ENCODE results near the gene SCNN1G.
"Not testable (repeated sequence)": the region's sequence is repeated elsewhere in the genome, so short reads cannot be mapped to it uniquely, and the experiment has no call there.

Gene SCNN1G

GRCh38 chr16:23253650-23254049 is 71.1 kb downstream of the SCNN1G start:
- DNase-seq = not testable (repeated sequence)

GRCh38 chr16:23254338-23254737 is 71.8 kb downstream of the SCNN1G start:
- DNase-seq = no peak

GRCh38 chr16:23255000-23255399 is 72.5 kb downstream of the SCNN1G start:
- no peak for DNase-seq

GRCh38 chr16:23256440-23256839 is 73.9 kb downstream of the SCNN1G start:
- DNase-seq = no peak

GRCh38 chr16:23257682-23258081 is 75.1 kb downstream of the SCNN1G start:
- DNase-seq = no peak

- DNase-seq = no peak
Measured at GRCh38 chr16:23258919-23259237, 76.3 kb downstream of the SCNN1G start.
